A673 (cell line): Measurements from ENCODE around the gene NPSR1. TPM values are rescaled to one million over a fixed set of nuclear protein-coding genes. Genes with fewer than 3 reads are reported as not detected.

Experiments used
- BruUV-seq: library from RNA; stranded (reverse); fragments of 400-500 nt; replicated peaks from 2 replicates; lab custom pipeline; 2021; lab: Mats Ljungman, UMichigan
- CTCF ChIA-PET: fragments of 300-600 bp; sonication (Branson Sonifier 250); formaldehyde crosslinking; loops from one replicate; lab custom pipeline; 2022; ENCODE audit warnings: antibody characterized with exemption; lab: Charles Lee
- POLR2A ChIA-PET: fragments of 300-600 bp; sonication (Branson Sonifier 250); formaldehyde crosslinking; loops from one replicate; lab custom pipeline; 2022; ENCODE audit warnings: antibody characterized with exemption; ENCODE audit not compliant: low non-redundant PET; lab: Charles Lee
- DNase-seq: peaks from one replicate; pipeline ENCODE4 v3.0.0-alpha.2; 2015; ENCODE audit warnings: low spot score
- H3K27ac ChIP-seq: fragments of 200-600 bp; sonication (generic); 2 replicates; pipeline ENCODE4 v1.5.1; 2016; ENCODE audit warnings: mixed run types, low read depth, mild to moderate bottlenecking, mixed read lengths, antibody characterized with exemption, low read length; ENCODE audit not compliant: poor library complexity, severe bottlenecking
- H3K27me3 ChIP-seq: fragments of 200-600 bp; sonication (generic); replicated peaks from 2 replicates; pipeline ENCODE4 v1.6.1; 2017; ENCODE audit warnings: mixed run types, low read depth, mild to moderate bottlenecking, mixed read lengths, antibody characterized with exemption, low read length; ENCODE audit not compliant: insufficient read depth, poor library complexity
- H3K36me3 ChIP-seq: fragments of 200-600 bp; sonication (generic); 2 replicates; pipeline ENCODE4 v1.6.1; 2016; ENCODE audit warnings: mixed run types, mild to moderate bottlenecking, mixed read lengths, antibody characterized with exemption, low read length; ENCODE audit not compliant: insufficient read depth, poor library complexity, severe bottlenecking
- H3K4me1 ChIP-seq: fragments of 200-600 bp; sonication (generic); 2 replicates; pipeline ENCODE4 v1.6.1; 2017; ENCODE audit warnings: mixed run types, mild to moderate bottlenecking, mixed read lengths, antibody characterized with exemption, low read length; ENCODE audit not compliant: insufficient read depth, poor library complexity, severe bottlenecking
- H3K4me3 ChIP-seq: fragments of 200-600 bp; sonication (generic); 2 replicates; pipeline ENCODE4 v1.5.1; 2016; ENCODE audit warnings: low read depth, mixed run types, mild to moderate bottlenecking, mixed read lengths, low read length; ENCODE audit not compliant: poor library complexity, severe bottlenecking
- H3K9me3 ChIP-seq: fragments of 200-600 bp; sonication (generic); 2 replicates; pipeline ENCODE4 v1.6.1; 2016; ENCODE audit warnings: mixed run types, low read depth, mild to moderate bottlenecking, mixed read lengths, antibody characterized with exemption, low read length; ENCODE audit not compliant: poor library complexity, severe bottlenecking
- CTCF ChIP-seq: fragments of 300-800, 200-600 bp; sonication (generic); conservative IDR thresholded peaks from 2 replicates; pipeline ENCODE4 v1.5.1; 2017; ENCODE audit warnings: low read depth, mild to moderate bottlenecking, antibody characterized with exemption, low read length, moderate library complexity, mixed read lengths
- EZH2 ChIP-seq: fragments of 200-600 bp; sonication (generic); IDR thresholded peaks from 2 replicates; pipeline ENCODE4 v1.6.1; 2017; ENCODE audit warnings: borderline replicate concordance, low read depth, mild to moderate bottlenecking, mixed read lengths, antibody characterized with exemption, low read length; ENCODE audit not compliant: poor library complexity, severe bottlenecking
- intact Hi-C: fragments of 100-400 bp; cut with micrococcal nuclease; formaldehyde crosslinking; loops from one replicate; pipeline ENCODE4 v1.10.0; 2022; ENCODE audit not compliant: unreplicated experiment
- total RNA-seq: library from RNA; stranded (reverse); gene quantifications from 2 replicates; pipeline ENCODE4 v1.2.3, GENCODE V29; 2021

The NPSR1 gene
- total RNA-seq, 1 experiment from 2014 or later, result not detected

GRCh38 chr7:34672430-34672829 lies 14.4 kb downstream of the NPSR1 start:
- H3K36me3 ChIP-seq, result no peaks in the 10 kb centered on the region
- intact Hi-C loops, result no loop called here
- H3K4me3 ChIP-seq, result no peak overlapping the region
- ChIA-PET POLR2A (no interaction called here), CTCF (no interaction called here)
- BruUV-seq, result no TSS peak
- no peaks in the 10 kb centered on the region for H3K4me1 ChIP-seq
- no peaks in the 10 kb centered on the region for H3K27me3 ChIP-seq
- DNase-seq, result no peak
- no peak overlapping the region for H3K27ac ChIP-seq
- TF ChIP-seq EZH2, result no peak
- TF ChIP-seq CTCF, result no peak
- no peaks in the 10 kb centered on the region for H3K9me3 ChIP-seq

GRCh38 chr7:34673066-34673465 lies 15.0 kb downstream of the NPSR1 start:
- ChIA-PET CTCF (no interaction called here), POLR2A (interaction anchor here (0.5 kb wide), 1 partner anchor 1128 kb away, joined by 5 read pairs; the partner anchor contains the start of gene SEPTIN7)
- no peaks in the 10 kb centered on the region for H3K36me3 ChIP-seq
- H3K4me3 ChIP-seq, result no peak overlapping the region
- BruUV-seq, result no TSS peak
- no peak for DNase-seq
- intact Hi-C loops, result no loop called here
- no peaks in the 10 kb centered on the region for H3K9me3 ChIP-seq
- H3K27me3 ChIP-seq, result no peaks in the 10 kb centered on the region
- H3K27ac ChIP-seq, result no peak overlapping the region
- no peaks in the 10 kb centered on the region for H3K4me1 ChIP-seq
- TF ChIP-seq CTCF (no peak), EZH2 (no peak)

DNA sequence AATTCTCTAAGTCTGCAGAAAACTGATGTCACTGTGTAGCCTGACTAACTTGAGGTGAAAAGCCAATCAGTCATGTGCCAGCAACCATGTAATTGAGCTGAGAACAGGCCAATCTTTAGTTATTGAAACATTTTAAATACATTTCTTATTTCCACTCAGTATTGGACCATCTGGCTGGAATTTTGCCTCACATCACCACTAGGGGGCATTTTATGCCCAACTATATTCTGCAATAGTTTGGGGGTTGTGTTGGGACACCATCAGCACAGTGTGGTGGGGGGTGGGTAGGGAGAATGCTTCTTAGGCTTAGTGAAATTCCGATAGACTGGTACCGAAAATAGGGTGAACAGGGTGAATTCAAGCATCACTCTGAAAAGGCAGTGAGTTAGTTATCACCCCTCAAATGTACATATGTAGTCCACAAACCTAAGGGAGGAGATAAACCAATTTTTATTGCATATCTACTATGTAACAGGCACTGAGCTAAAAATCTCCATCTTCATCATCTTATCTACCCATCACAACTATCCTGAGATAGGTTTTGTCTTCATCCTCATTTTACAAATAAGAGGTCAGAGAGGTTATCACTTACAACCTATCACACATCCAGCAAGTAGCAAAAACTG lies 17.8 kb downstream of the NPSR1 start:
- no peak overlapping the region for H3K27ac ChIP-seq
- no peaks in the 10 kb centered on the region for H3K27me3 ChIP-seq
- no TSS peak for BruUV-seq
- ChIA-PET POLR2A (no interaction called here), CTCF (no interaction called here)
- peak; percentile 80 for TF ChIP-seq CTCF
- TF ChIP-seq EZH2, result no peak
- DNase-seq, result peak; percentile 47
- no peaks in the 10 kb centered on the region for H3K4me1 ChIP-seq
- intact Hi-C loops, result no loop called here
- H3K4me3 ChIP-seq, result no peak overlapping the region
- no peaks in the 10 kb centered on the region for H3K9me3 ChIP-seq
- H3K36me3 ChIP-seq, result no peaks in the 10 kb centered on the region
